SK-N-DZ (cell line): ENCODE measurements around the gene PRRC2A.

Experiments used
- DNase-seq: peaks from one replicate; pipeline ENCODE4 v3.0.0-alpha.2; 2015; ENCODE audit warnings: low spot score
- small RNA-seq, 2 experiments: library from RNA; depleted of rRNA; stranded (forward); fragments of <200 nt; gene quantifications; one replicate each; pipeline ENCODE3, GENCODE V24; 2014

Gene PRRC2A

DNA sequence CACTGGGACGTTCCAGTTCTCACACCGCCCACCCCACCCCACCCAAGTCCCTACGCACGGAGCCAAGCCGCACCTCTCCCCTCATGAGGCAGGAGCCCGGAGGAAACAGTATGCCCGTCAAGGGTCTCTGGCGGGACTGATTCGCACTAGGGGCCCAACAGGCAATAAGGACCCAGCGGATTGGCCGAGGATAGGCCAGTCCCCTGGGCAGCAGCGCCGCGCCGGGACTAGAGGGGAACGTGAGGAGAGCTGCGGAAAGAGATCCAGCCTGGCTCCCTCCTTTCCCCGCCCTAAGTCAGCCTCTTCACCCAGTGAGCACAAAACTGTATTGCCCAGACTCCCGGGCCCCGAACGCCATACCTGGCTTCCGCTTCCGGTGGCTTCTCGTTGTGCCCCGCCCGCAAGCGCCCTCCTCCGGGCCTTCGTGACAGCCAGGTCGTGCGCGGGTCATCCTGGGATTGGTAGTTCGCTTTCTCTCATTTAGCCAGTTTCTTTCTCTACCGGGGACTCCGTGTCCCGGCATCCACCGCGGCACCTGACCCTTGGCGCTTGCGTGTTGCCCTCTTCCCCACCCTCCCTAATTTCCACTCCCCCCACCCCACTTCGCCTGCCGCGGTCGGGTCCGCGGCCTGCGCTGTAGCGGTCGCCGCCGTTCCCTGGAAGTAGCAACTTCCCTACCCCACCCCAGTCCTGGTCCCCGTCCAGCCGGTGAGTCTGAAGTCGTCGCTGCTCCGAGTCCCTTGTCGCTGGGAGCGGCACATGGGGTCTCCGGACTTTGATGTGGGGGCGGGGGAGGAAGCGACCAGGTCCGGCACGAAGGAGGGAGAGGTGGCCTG lies 45.2 kb downstream of the PRRC2A start, which contains the start of gene CSNK2B:
CSNK2B (plus strand) TSS at position 580 of the 836 bp plus-strand sequence. CDS start 752 bp downstream, outside the sequence.
- peak; percentile 98 for DNase-seq

- no peak for DNase-seq
These were observed 45.9 kb downstream of the PRRC2A start for GRCh38 chr6:31666337-31666965.

DNA sequence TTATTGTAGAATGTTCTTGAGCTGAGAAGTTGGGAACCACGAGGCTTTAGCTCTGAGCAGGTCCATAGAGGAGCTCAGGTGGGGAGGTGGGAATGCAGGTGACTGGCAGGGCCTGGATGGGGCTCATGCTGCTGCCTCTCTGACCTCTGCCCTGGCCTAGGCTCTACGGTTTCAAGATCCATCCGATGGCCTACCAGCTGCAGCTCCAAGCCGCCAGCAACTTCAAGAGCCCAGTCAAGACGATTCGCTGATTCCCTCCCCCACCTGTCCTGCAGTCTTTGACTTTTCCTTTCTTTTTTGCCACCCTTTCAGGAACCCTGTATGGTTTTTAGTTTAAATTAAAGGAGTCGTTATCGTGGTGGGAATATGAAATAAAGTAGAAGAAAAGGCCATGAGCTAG lies 49.2 kb downstream of the PRRC2A start, which contains the start of gene LY6G5B:
LY6G5B (plus strand) TSS at position 301 of the 400 bp plus-strand sequence. CDS start 975 bp downstream, outside the sequence.
- no peak for DNase-seq

- no peak for DNase-seq
These were observed 55.9 kb downstream of the PRRC2A start for GRCh38 chr6:31676322-31676903.

GRCh38 chr6:31676904-31677303 lies 56.4 kb downstream of the PRRC2A start:
- DNase-seq = no peak

- DNase-seq = no peak
These were observed 57.4 kb downstream of the PRRC2A start for GRCh38 chr6:31677955-31678354.

GRCh38 chr6:31680226-31681134 lies 60.0 kb downstream of the PRRC2A start, which contains the start of gene LY6G5C:
Gene LY6G5C, minus strand, starts transcription at chr6:31681067. Its CDS starts 694 bp downstream, at chr6:31680373.
- DNase-seq = peak; percentile 76

- DNase-seq = no peak
These were observed 60.7 kb downstream of the PRRC2A start for GRCh38 chr6:31681135-31681671.

DNA sequence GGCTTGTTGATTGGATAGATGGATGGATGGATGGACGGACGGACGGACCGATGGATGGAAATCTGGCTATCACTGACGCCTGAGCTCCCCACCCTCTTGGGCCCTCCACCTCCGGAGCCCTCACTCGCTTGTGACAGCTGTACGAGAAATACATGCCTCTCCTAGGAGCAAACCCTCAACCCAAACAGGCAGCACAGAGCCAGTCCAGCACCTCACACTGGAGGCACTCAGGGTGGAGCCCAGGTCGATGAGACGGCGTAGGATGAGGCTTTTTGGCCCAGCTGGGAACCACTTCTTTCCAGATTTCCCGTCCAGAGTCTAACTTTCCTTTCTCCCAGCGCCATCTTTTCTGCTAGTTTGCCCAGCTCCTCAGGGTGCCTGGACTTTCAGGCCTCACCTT lies 63.1 kb downstream of the PRRC2A start:
- DNase-seq = no peak

DNA sequence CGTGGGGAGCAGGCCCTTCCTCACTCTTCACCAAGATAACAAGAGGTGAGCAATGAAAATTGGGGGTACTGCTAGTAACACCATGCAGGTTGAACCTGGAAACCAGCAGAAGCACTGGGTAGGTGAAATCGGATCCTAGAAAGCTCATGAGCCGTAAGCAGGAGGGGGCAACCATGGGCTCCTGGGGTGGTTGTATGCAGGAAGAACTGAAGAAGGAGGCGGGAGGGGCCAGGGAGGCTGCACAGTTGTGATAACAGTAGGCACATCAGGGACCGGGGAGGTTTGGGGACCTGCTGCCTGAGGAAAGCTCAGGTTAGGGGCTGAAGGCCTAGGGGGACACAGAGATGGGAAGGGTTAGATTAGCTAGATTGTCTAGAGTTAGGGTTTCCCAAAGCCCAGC lies 66.0 kb downstream of the PRRC2A start:
- no peak for DNase-seq

DNA sequence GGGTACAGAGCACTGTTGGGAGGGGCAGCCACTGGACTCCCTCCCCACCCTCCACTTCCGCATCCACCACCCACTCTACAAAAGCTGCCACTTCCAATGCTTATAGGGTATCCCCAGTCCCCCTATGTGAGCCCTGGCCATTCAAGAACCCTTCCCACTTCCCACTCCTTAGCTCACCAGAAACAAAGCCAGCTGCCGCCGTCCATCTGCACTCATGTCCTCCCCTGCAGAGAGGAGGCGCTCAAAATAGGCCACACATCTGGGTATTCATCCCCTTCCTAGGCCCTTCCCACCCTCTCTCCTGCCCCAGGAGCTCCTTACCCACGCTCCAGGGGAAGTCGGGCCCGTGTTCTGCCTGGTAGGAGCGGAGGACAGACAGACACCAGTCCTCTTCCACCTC lies 66.8 kb downstream of the PRRC2A start:
- no peak for DNase-seq

Small RNAs within 50 kb of the gene (small RNA-seq; reads per million reads assigned to genes)
- gene MIR6832 (0 to 0.04 reads per million in 2 experiments), gene RF00019 (0 reads per million in 2 experiments), gene SNORA38 (26.9 to 38.1 reads per million in 2 experiments), gene UQCRHP1 (0 reads per million in 2 experiments)
